HCT116 (cell line): ENCODE results near the gene DMRTA2. TPM values are rescaled to one million over a fixed set of nuclear protein-coding genes. Genes with fewer than 3 reads are reported as not detected.

Experiments used
- ATAC-seq: fragments of 200-7000 bp; cut with Tn5 transposase; 2 replicates; pipeline ENCODE4 v1.9.1; 2020; ENCODE audit warnings: mild to moderate bottlenecking, moderate library complexity
- BruUV-seq: library from RNA; stranded (reverse); fragments of 400-500 nt; replicated peaks from 2 replicates; lab custom pipeline; 2021; lab: Mats Ljungman, UMichigan
- CTCF ChIA-PET: fragments of 300-600 bp; sonication (Branson Sonifier 250); formaldehyde crosslinking; loops from one replicate; lab custom pipeline; 2021; ENCODE audit warnings: antibody characterized with exemption; lab: Charles Lee
- POLR2A ChIA-PET: fragments of 300-600, 350-600 bp; sonication (Branson Sonifier 250); formaldehyde crosslinking; loops from one replicate; lab custom pipeline; 2021; ENCODE audit warnings: antibody characterized with exemption; lab: Charles Lee
- RAD21 ChIA-PET, 2 experiments: fragments of 300-600 bp; sonication (Branson Sonifier 250); formaldehyde crosslinking; loops; one replicate each; lab custom pipeline; 2023; ENCODE audit warnings: low total read pairs in 2 of 2; ENCODE audit not compliant: uncharacterized antibody in 2 of 2, unreplicated experiment in 2 of 2, low non-redundant PET in 1 of 2; lab: Charles Lee
- DNase-seq: peaks from one replicate; pipeline ENCODE4 v3.0.0-alpha.2; 2010; ENCODE audit warnings: low read depth, low spot score
- H2AFZ ChIP-seq: fragments of 200-600 bp; shearing (Covaris generic), sonication (generic); 2 replicates; pipeline ENCODE4 v1.6.1; 2017; ENCODE audit warnings: low read depth, mixed run types, mixed read lengths, antibody characterized with exemption, low read length; ENCODE audit not compliant: poor library complexity, severe bottlenecking
- H3K27ac ChIP-seq: 2 replicates; pipeline ENCODE4 v1.5.1; 2012; ENCODE audit warnings: low read depth, low read length
- H3K27me3 ChIP-seq: fragments of 200-600 bp; sonication (generic); 2 replicates; pipeline ENCODE4 v1.6.1; 2016; ENCODE audit warnings: mixed run types, low read length, mixed read lengths; ENCODE audit not compliant: insufficient read depth
- H3K36me3 ChIP-seq, 2 experiments: fragments of 200-500 bp in 1 of 2; fragments of 200-600 bp in 1 of 2; sonication (Bioruptor generic) in 1 of 2; sonication (generic) in 1 of 2; 2 replicates each; pipeline versions ENCODE4 v1.5.1 to v1.6.1; 2014 to 2016; ENCODE audit warnings: low read length in 2 of 2, inconsistent platforms in 1 of 2, mixed read lengths in 1 of 2, mixed run types in 1 of 2; ENCODE audit not compliant: insufficient read depth in 2 of 2, control insufficient read depth in 1 of 2
- H3K4me1 ChIP-seq, 2 experiments: fragments of 200-600 bp in 1 of 2; sonication (generic) in 1 of 2; 2 replicates each; pipeline versions ENCODE4 v1.5.1 to v1.6.1; 2012 to 2017; ENCODE audit warnings: low read length in 2 of 2, inconsistent platforms in 1 of 2, mild to moderate bottlenecking in 1 of 2, mixed read lengths in 1 of 2, mixed run types in 1 of 2, moderate library complexity in 1 of 2; ENCODE audit not compliant: insufficient read depth in 2 of 2, control insufficient read depth in 1 of 2
- H3K4me2 ChIP-seq: fragments of 200-600 bp; sonication (generic); 2 replicates; pipeline ENCODE4 v1.6.1; 2017; ENCODE audit warnings: mixed run types, low read length, mixed read lengths
- H3K4me3 ChIP-seq, 2 experiments: fragments of 200-600 bp in 1 of 2; sonication (generic) in 1 of 2; replicated peaks in 1 of 2; 2 replicates each; pipeline ENCODE4 v1.5.1; 2011 to 2016; ENCODE audit warnings: low read length in 2 of 2, control low read depth in 1 of 2, low read depth in 1 of 2, mild to moderate bottlenecking in 1 of 2, mixed read lengths in 1 of 2, mixed run types in 1 of 2
- H3K79me2 ChIP-seq: fragments of 200-600 bp; sonication (generic); 2 replicates; pipeline ENCODE4 v1.6.1; 2017; ENCODE audit warnings: mild to moderate bottlenecking, mixed run types, low read length, moderate library complexity, mixed read lengths; ENCODE audit not compliant: insufficient read depth
- H3K9ac ChIP-seq: fragments of 200-600 bp; sonication (generic); 2 replicates; pipeline ENCODE4 v1.6.1; 2016; ENCODE audit warnings: low read length, mixed read lengths
- H3K9me2 ChIP-seq: fragments of 200-600 bp; sonication (generic), shearing (Covaris generic); 2 replicates; pipeline ENCODE4 v1.6.1; 2017; ENCODE audit warnings: mixed run types, mild to moderate bottlenecking, moderate library complexity; ENCODE audit not compliant: insufficient read depth
- H3K9me3 ChIP-seq, 2 experiments: fragments of 200-500 bp in 1 of 2; fragments of 200-600 bp in 1 of 2; sonication (Bioruptor generic) in 1 of 2; sonication (generic) in 1 of 2; 2 replicates each; pipeline ENCODE4 v1.6.1; 2014 to 2017; ENCODE audit warnings: low read length in 2 of 2, mixed read lengths in 2 of 2, inconsistent platforms in 1 of 2, low read depth in 1 of 2, mild to moderate bottlenecking in 1 of 2, mixed run types in 1 of 2, moderate library complexity in 1 of 2; ENCODE audit not compliant: control insufficient read depth in 1 of 2, insufficient read depth in 1 of 2
- H4K20me1 ChIP-seq: fragments of 200-600 bp; sonication (generic), shearing (Covaris generic); 2 replicates; pipeline ENCODE4 v1.6.1; 2017; ENCODE audit warnings: mixed run types, mild to moderate bottlenecking, moderate library complexity; ENCODE audit not compliant: insufficient read depth
- CBX3 ChIP-seq: IDR thresholded peaks from 2 replicates; pipeline ENCODE4 v1.6.1; 2012; ENCODE audit warnings: low read depth
- CEBPB ChIP-seq: IDR thresholded peaks from 2 replicates; pipeline ENCODE4 v1.6.1; 2012; ENCODE audit warnings: low read depth
- FOSL1 ChIP-seq: IDR thresholded peaks from 2 replicates; pipeline ENCODE4 v1.6.1; 2012; ENCODE audit warnings: low read depth
- JUND ChIP-seq: IDR thresholded peaks from 2 replicates; pipeline ENCODE4 v1.6.1; 2012
- SIN3A ChIP-seq: IDR thresholded peaks from 2 replicates; pipeline ENCODE4 v1.6.1; 2012; ENCODE audit warnings: low read depth
- TCF7L2 ChIP-seq: IDR thresholded peaks from 2 replicates; pipeline ENCODE4 v1.7.0; 2011; ENCODE audit warnings: borderline replicate concordance, inconsistent platforms; ENCODE audit not compliant: insufficient read depth, insufficient read length; ENCODE audit errors: extremely low read depth
- intact Hi-C: fragments of 100-400 bp; cut with micrococcal nuclease; formaldehyde crosslinking; loops from 2 replicates; pipeline ENCODE4 v1.10.0; 2022
- total RNA-seq: library from RNA; stranded (reverse); gene quantifications from one replicate; pipeline ENCODE4 v1.2.1, GENCODE V29; 2021; ENCODE audit not compliant: unreplicated experiment
- TF ChIP-seq, protein P1 (sequence below), 3 experiments: fragments of 200-600 bp in 1 of 3; sonication (generic) in 1 of 3; IDR thresholded peaks in 2 of 3; conservative IDR thresholded peaks in 1 of 3; 2 replicates each; pipeline ENCODE4 v1.5.1; 2012 to 2017; ENCODE audit warnings: low read depth in 2 of 3, low read length in 2 of 3, antibody characterized with exemption in 1 of 3, borderline replicate concordance in 1 of 3, control low read depth in 1 of 3, mild to moderate bottlenecking in 1 of 3, mixed read lengths in 1 of 3, mixed run types in 1 of 3, moderate library complexity in 1 of 3; ENCODE audit not compliant: insufficient read depth in 1 of 3

DMRTA2 gene
- total RNA-seq, 1 experiment from 2014 or later = not detected

GRCh38 chr1:50430010-50430405 lies 6.8 kb upstream of the DMRTA2 start:
- TF ChIP-seq JUND (no peak), SIN3A (no peak), TCF7L2 (no peak), CEBPB (no peak), FOSL1 (no peak), CBX3 (no peak)
- TF ChIP-seq, protein P1, sequence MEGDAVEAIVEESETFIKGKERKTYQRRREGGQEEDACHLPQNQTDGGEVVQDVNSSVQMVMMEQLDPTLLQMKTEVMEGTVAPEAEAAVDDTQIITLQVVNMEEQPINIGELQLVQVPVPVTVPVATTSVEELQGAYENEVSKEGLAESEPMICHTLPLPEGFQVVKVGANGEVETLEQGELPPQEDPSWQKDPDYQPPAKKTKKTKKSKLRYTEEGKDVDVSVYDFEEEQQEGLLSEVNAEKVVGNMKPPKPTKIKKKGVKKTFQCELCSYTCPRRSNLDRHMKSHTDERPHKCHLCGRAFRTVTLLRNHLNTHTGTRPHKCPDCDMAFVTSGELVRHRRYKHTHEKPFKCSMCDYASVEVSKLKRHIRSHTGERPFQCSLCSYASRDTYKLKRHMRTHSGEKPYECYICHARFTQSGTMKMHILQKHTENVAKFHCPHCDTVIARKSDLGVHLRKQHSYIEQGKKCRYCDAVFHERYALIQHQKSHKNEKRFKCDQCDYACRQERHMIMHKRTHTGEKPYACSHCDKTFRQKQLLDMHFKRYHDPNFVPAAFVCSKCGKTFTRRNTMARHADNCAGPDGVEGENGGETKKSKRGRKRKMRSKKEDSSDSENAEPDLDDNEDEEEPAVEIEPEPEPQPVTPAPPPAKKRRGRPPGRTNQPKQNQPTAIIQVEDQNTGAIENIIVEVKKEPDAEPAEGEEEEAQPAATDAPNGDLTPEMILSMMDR (IDR thresholded peaks at IDR 0.05 in 2 of 3, conservative IDR thresholded peaks at IDR 0.05 in 1 of 3; ENCODE audit: borderline replicate concordance in 1 of 3, insufficient read depth in 1 of 3, low read depth in 2 of 3, low read length in 2 of 3) = no peak
- TF ChIP-seq, all 23 proteins: peak for 0
- Histone ChIP-seq H2AFZ (no peak overlapping the region), H4K20me1 (no peaks in the 10 kb centered on the region), H3K9ac (no peak overlapping the region), H3K27ac (no peak overlapping the region), H3K4me3 (no peak overlapping the region), H3K9me3 (no peaks in the 10 kb centered on the region), H3K4me1 (no peaks in the 10 kb centered on the region), H3K4me2 (no peak overlapping the region), H3K9me2 (no peaks in the 10 kb centered on the region), H3K79me2 (no peaks in the 10 kb centered on the region), H3K36me3 (no peaks in the 10 kb centered on the region), H3K27me3 (no peaks in the 10 kb centered on the region)
- ChIA-PET CTCF (no interaction called here), RAD21 (no interaction called here), POLR2A (no interaction called here)
- ATAC-seq (no peak), DNase-seq (no peak)
- intact Hi-C loops = no loop called here
- BruUV-seq = no TSS peak
